ENCODE data around the gene TMEM259. TPM values are rescaled to one million over a fixed set of nuclear protein-coding genes. Genes with fewer than 3 reads are reported as not detected.

Gene TMEM259
- total RNA-seq, 2 donors from 2014 or later = 270 to 318 TPM

DNA sequence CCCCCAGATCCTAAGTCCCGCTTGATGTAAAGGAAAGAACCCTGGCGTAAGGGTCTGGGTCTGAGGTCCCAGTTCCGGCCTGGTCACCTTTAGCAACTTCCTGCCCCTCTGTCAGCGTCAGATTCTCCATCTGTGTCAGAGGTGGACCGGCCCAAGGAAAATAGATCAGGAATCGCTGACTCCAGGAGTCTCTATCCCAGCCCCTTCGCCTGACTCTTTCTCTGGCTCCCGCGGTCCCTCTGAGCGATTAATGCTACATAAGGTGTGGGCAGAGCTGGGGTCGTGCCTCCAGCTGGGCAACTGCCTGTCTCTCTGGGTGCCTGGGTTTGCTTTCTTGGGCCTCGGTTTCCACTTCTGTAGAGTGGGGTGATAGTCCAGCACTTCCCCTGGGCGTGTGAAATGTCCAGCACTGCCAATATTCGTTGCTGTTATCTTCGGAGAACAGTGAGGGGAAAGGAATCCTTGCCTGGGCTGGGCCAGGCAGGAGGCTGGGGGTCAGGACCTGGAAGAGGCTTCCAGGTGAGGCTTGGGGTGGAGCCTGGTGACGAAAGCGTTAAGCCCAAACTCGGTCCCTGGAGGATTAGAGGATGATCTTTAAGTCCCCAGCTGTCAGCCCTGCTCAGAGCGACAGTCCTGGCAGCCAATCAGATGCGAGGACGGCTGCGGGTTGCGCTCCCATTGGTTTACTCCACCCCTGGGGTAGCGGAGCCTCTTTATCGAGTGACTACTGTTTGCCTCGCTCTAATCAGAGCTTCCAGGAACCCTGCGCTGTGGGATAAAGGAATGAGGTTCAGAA is 19.8 kb upstream of the TMEM259 start:
- Mint-ChIP-seq H3K36me3 (ENCODE audit: low read depth) (peaks cover 4% of the 10 kb centered on the region), H3K27me3 (no peaks in the 10 kb centered on the region), H3K4me3 (peak overlapping the region; percentile 97), H3K27ac (peak overlapping the region; percentile 97), H3K4me1 (peaks cover 31% of the 10 kb centered on the region)
- DNase-seq = peak; percentile 76 to 85 (median 81)
- ATAC-seq = peak; percentile 62
- no peaks in the 10 kb centered on the region for H3K9me3 ChIP-seq (ENCODE audit: control insufficient read depth, low read length, poor library complexity, severe bottlenecking)

DNA sequence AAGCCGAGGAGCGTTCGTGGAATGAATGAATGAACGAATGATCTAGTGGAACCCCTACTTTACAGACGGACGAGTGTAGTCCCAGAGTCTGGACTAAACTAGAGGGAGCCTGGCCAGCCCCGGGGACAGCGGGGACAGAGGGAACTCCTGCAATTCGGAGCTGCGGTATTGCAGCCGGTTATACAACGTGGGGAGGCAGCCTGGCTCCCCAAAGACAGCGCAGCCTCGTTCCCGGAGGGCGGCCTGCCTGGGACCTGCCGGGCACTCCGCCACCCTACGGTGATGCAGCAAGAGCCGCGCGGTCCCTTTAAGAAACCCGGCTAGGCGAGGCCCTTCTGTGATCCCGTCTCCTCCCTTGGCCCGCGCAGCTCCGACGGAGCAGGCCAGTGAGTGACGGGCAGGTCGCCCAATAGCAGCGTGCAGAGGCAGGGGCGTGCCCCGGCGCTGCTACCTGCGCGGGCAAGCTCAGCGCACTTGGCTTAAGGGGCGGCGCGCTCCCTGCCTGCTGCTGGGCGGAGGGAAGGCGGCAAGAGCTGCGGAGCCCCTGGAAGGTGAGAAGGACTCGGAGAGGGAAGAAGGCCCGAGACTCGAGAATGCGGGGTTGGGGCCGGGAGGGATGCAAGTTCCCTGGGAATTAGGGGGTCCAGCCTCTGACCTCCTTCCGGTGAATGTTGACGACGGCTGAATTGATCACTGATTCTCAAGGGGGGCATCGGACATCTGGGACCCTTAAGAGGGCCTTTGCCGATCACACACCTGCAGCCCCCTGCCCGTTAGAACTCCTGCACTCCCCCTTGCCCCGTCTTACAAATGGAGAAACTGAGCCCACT is 18.9 kb upstream of the TMEM259 start, which contains the start of gene ABCA7:
Gene ABCA7, plus strand, starts transcription at position 462 of the 830 bp plus-strand sequence. CDS start 1,255 bp downstream, outside the sequence.
- ATAC-seq (peak; percentile 94), DNase-seq (peak; percentile 99 to 100 (median 99))
- Mint-ChIP-seq H3K36me3 (ENCODE audit: low read depth) (peaks cover 7% of the 10 kb centered on the region), H3K4me3 (peak within 1 kb of the TSS; percentile 97), H3K4me1 (peaks cover 29% of the 10 kb centered on the region), H3K27ac (peak within 1 kb of the TSS; percentile 97), H3K27me3 (no peaks in the 10 kb centered on the region)
- no peaks in the 10 kb centered on the region for H3K9me3 ChIP-seq (ENCODE audit: control insufficient read depth, low read length, poor library complexity, severe bottlenecking)

DNA sequence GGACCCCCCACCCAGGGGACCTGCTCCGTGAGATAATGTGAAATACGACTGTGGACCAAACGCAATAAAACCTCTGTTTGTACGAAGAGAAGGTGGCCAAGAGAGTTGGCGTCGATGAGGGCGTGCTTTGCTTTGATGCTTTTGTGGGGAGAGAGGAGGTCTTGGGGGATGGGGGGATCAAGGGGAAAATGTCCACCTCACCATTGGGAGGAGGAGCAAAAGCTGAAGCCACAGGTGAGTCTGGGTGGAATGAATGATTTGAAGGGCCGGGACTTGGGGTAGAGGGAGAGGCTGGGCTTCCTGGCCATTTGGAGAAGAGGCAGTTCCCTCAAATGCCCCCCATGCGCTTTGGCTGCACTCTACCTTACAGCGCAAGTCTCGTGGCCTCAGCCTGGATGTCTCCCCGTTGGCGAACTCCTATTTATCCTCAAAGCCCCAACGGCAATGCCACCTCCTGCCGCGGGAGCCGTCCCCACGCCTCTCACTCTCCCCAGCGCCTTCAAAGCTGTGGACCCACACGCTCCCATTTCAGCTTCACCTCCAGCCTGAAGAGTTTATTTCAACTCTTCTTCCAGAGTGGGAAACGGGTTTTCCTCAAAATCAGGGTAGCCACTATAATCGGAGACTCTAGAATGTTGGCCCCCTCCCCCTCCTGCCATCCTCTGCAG is 18.2 kb upstream of the TMEM259 start:
- no peaks in the 10 kb centered on the region for H3K27me3 Mint-ChIP-seq
- peaks cover 29% of the 10 kb centered on the region for H3K4me1 Mint-ChIP-seq
- H3K27ac Mint-ChIP-seq = peak overlapping the region; percentile 97
- H3K4me3 Mint-ChIP-seq = peak overlapping the region; percentile 97
- H3K9me3 ChIP-seq (ENCODE audit: control insufficient read depth, low read length, poor library complexity, severe bottlenecking) = no peaks in the 10 kb centered on the region
- ATAC-seq (no peak), DNase-seq (peak in 1 of 3 donors; percentile 10)
- peaks cover 7% of the 10 kb centered on the region for H3K36me3 Mint-ChIP-seq (ENCODE audit: low read depth)

DNA sequence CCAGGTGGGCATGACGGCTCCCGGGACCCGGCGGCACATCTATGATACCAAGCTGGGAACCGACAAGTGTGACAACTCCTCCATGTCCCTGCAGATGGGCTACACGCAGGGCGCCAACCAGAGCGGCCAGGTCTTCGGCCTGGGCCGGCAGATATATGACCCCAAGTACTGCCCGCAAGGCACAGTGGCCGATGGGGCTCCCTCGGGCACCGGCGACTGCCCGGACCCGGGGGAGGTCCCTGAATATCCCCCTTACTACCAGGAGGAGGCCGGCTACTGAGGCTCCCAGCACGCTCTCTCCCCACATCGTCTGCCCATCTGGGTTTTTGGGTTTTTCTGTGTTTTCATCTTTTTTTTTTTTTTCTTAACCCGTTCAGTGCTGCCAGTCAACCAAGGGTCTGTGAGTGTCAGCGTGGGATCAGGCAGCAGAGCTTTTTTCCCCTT is 16.7 kb upstream of the TMEM259 start:
- no peak for ATAC-seq
- DNase-seq = peak in 1 of 3 donors; percentile 12
- Mint-ChIP-seq H3K4me1 (peaks cover 32% of the 10 kb centered on the region), H3K4me3 (peak overlapping the region; percentile 97), H3K27me3 (no peaks in the 10 kb centered on the region), H3K27ac (peak overlapping the region; percentile 97), H3K36me3 (ENCODE audit: low read depth) (peaks cover 7% of the 10 kb centered on the region)
- H3K9me3 ChIP-seq (ENCODE audit: control insufficient read depth, low read length, poor library complexity, severe bottlenecking) = no peaks in the 10 kb centered on the region

DNA sequence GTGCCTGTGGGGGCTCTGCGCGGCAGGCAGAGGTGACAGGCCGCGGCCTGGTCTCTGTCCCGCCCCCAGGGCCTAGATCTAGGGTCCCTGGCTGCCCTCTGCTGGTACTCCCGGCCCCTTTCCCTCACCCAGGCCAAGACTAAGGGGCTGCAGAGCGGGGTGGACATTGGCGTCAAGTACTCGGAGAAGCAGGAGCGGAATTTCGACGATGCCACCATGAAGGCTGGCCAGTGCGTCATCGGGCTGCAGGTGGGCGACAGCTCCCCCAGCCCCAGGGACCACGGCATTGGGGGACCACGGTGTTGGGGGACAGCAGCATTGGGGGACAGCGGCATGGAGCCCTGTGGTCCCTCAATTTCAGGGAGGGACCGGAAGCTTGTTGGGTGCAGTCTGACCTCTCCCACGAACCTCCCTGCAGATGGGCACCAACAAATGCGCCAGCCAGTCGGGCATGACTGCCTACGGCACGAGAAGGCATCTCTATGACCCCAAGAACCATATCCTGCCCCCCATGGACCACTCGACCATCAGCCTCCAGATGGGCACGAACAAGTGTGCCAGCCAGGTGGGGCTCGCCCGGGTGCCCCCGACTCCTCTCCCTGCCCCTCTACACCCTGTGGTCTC is 15.2 kb upstream of the TMEM259 start:
- no peak for DNase-seq
- no peaks in the 10 kb centered on the region for H3K27me3 Mint-ChIP-seq
- H3K9me3 ChIP-seq (ENCODE audit: control insufficient read depth, low read length, poor library complexity, severe bottlenecking) = no peaks in the 10 kb centered on the region
- H3K36me3 Mint-ChIP-seq (ENCODE audit: low read depth) = peaks cover 7% of the 10 kb centered on the region
- H3K4me3 Mint-ChIP-seq = peak overlapping the region; percentile 33
- H3K4me1 Mint-ChIP-seq = peaks cover 35% of the 10 kb centered on the region
- ATAC-seq = no peak
- H3K27ac Mint-ChIP-seq = peak overlapping the region; percentile 69

DNA sequence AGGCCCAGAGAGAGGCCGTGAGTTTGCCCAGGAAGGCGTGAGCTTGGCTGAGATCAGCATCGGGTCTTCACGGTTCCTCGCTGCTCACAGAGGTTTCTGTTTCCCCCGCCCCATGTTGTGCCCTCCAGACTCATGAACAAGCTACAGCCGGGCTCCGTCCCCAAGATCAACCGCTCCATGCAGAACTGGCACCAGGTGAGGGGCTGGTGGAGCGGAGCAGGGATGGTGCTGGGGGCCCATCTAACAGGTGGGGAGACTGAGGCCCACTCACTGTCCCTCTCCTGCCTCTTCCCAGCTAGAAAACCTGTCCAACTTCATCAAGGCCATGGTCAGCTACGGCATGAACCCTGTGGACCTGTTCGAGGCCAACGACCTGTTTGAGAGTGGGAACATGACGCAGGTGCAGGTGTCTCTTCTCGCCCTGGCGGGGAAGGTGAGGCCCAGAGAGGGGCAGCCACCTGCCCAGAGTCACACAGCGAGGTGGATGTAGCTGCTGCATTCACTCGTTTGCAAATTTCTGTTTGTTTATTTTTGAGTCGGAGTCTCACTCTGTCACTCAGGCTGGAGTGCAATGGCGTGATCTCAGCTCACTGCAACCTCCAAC is 11.4 kb upstream of the TMEM259 start:
- peak overlapping the region; percentile 89 for H3K27ac Mint-ChIP-seq

DNA sequence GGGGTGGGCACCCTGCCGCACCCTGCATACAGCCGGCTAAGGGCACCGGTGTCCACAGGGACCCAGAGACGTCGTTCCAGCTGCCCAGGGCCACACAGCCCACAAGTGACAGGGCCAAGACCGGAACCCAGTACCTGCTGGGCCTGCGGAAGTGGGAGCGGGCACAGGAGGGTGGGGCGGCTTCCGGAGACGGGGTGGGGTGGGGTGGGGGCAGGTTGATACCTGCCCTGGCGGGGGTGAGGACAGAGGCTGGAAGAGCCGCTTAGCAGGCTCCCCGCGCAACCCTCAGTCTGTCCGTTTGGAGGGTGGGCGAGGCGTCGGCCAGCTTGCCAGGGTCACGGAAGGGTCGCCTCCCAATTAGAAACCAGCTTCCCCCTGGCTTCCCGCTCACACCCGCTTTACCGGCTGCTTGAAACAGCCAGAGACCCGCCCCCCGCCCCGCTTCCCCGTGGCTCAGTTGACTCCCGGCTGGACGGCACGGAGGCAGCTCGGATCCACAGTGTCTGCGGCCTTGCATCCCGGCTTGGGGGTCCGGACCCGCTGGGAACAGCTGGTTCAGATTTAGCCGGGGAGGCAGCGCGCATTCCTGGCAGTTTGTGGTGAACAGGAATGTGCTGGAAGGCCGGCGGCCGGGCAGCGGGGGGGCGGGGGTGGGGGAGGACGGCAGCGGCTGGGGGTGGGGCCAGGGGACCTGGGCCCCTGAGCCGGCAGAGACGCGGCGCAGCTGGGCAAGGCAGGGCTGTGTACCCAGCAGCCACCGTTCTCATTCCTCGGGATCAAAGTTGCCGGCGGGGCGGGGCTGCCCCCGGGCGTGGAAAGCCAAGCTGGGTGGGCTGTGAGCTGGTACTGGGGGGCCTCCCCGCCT is 7.4 kb upstream of the TMEM259 start:
- Mint-ChIP-seq H3K4me1 (peaks cover 27% of the 10 kb centered on the region), H3K4me3 (peak overlapping the region; percentile 96), H3K27me3 (no peaks in the 10 kb centered on the region), H3K36me3 (ENCODE audit: low read depth) (peaks cover 2% of the 10 kb centered on the region), H3K27ac (peak overlapping the region; percentile 90)
- DNase-seq (peak; percentile 41 to 43 (median 41)), ATAC-seq (peak; percentile 29)
- H3K9me3 ChIP-seq (ENCODE audit: control insufficient read depth, low read length, poor library complexity, severe bottlenecking) = no peaks in the 10 kb centered on the region

More for the DNA sequence above, 11.4 kb upstream of the TMEM259 start:
- no peak for DNase-seq
- no peaks in the 10 kb centered on the region for H3K9me3 ChIP-seq (ENCODE audit: control insufficient read depth, low read length, poor library complexity, severe bottlenecking)
- H3K36me3 Mint-ChIP-seq (ENCODE audit: low read depth) = peaks cover 9% of the 10 kb centered on the region
- ATAC-seq = no peak
- H3K4me1 Mint-ChIP-seq = peaks cover 26% of the 10 kb centered on the region
- H3K27me3 Mint-ChIP-seq = no peaks in the 10 kb centered on the region
- no peak overlapping the region for H3K4me3 Mint-ChIP-seq

DNA sequence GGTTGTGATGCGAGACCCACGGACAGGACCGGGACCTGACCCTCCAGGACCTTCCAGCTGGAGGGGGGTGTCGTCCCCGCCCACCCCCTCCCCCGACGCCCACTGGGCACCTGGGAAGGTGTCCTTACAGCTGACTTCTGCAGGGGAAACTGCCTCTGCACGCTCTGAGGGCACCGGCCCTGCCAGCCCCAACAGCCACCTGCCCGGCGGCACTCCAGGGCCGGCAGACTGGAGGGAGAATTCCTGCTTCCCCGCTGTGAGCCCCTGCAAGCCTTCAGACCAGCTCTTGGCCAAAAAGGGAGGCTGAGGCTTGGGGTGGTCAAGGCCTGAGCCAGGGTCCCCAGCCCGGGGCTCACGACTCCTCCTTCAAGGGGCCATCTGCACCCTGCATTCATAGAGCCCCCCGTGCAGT is 6.7 kb upstream of the TMEM259 start:
- Mint-ChIP-seq H3K27ac (peak overlapping the region; percentile 90), H3K4me3 (peak overlapping the region; percentile 96), H3K36me3 (ENCODE audit: low read depth) (peaks cover 2% of the 10 kb centered on the region), H3K27me3 (no peaks in the 10 kb centered on the region), H3K4me1 (peaks cover 26% of the 10 kb centered on the region)
- no peaks in the 10 kb centered on the region for H3K9me3 ChIP-seq (ENCODE audit: control insufficient read depth, low read length, poor library complexity, severe bottlenecking)
- ATAC-seq (peak; percentile 11), DNase-seq (no peak)

DNA sequence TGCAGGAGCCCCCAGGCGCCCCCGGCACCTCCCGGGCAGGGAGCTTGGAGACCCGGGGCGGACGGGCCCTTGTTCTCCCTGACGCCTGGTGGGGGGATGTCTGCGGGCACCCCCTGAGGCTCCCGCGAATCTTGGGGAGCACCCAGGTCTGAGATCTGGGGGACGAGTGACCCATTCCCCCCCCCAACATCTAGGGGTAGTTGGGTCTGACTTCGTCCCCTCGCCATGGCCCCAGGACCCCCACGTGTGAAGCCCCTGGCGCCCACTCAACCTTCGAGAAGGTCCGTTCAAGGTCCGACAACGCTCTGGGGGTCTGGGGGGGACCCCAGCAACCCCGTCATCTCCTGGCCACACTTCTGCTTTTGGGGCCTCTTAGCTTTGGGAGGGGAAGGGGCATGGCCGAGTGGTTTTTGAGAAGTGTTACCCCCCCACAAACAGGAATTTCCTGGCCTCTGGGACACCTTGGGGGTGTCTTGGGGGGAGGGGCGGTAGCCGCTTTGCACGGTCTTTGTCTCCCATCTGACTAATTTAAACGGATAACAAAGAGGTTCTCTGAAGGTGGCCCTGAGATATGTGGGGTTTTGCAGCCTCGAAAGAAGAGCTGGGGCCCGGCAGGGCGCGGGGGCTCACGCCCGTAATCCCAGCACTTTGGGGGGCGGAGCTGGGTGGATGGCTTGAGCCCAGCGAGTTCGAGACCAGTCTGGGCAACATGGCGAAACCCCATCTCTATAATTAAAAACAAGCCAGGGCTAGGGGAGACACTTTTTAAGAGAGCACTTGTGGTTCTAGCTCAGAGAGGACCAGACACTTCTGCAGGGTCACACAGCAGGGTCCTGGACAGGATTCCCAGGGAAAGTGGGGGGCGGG is 6.1 kb upstream of the TMEM259 start:
- H3K4me1 Mint-ChIP-seq = peaks cover 24% of the 10 kb centered on the region
- H3K27ac Mint-ChIP-seq = peak overlapping the region; percentile 90
- DNase-seq (no peak), ATAC-seq (peak; percentile 11)
- H3K9me3 ChIP-seq (ENCODE audit: control insufficient read depth, low read length, poor library complexity, severe bottlenecking) = no peaks in the 10 kb centered on the region
- peak overlapping the region; percentile 96 for H3K4me3 Mint-ChIP-seq
- peaks cover 2% of the 10 kb centered on the region for H3K36me3 Mint-ChIP-seq (ENCODE audit: low read depth)
- no peaks in the 10 kb centered on the region for H3K27me3 Mint-ChIP-seq

DNA sequence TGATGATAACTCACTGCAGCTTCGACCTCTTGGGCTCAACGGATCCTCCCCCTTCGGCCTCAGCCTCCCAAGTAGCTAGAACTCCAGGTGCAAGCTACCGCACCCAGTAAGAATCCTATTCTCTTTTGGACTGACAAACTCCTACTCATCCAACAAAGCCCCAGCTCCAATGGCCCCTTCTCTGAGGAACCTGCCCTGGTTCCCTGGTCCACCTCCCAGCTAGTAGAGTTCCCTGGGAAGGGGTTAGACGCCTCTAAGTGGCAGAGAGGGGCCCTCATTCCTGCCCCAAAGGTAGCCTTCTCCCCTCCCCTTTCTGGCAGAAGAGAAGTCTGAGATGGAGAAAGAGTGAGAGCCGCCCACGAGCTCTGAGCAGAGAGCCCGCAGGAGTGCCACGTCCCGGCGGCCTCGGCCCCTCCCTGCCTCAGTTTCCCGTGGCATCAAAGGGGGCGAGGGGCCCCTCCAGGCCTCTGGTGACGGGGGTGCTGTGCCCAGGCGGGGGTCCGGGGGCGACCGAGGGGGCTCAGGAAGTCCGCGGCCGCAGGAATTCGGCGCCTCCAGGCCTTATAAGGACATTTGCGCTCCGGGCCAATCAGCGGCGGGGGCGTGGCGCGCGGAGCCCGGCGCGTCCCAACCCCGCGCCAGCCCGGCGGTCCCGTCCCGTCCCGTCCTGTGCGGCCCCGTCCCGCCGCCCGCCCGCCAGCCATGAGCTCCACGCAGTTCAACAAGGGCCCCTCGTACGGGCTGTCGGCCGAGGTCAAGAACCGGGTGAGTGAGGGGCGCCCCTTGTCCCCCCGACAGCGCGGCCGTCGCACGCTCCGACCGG is 5.2 kb upstream of the TMEM259 start, which contains the start of gene CNN2:
Gene CNN2, plus strand, starts transcription at position 649 of the 823 bp plus-strand sequence. Its CDS starts 54 bp downstream, at position 703.
- ATAC-seq (peak; percentile 41), DNase-seq (peak; percentile 42 to 69 (median 60))
- peaks cover 30% of the 10 kb centered on the region for H3K4me1 Mint-ChIP-seq
- peak within 1 kb of the TSS; percentile 90 for H3K27ac Mint-ChIP-seq
- H3K4me3 Mint-ChIP-seq = peak within 1 kb of the TSS; percentile 96
- peaks cover 2% of the 10 kb centered on the region for H3K36me3 Mint-ChIP-seq (ENCODE audit: low read depth)
- H3K9me3 ChIP-seq (ENCODE audit: control insufficient read depth, low read length, poor library complexity, severe bottlenecking) = no peaks in the 10 kb centered on the region
- no peaks in the 10 kb centered on the region for H3K27me3 Mint-ChIP-seq
